HEK293T (cell line): Measurements from ENCODE around the gene NME9.

ENCODE experiments used
- CTCF ChIA-PET: fragments of 350-600 bp; formaldehyde crosslinking; extraction: SDS; loops from one replicate; lab custom pipeline; 2021; ENCODE audit warnings: antibody characterized with exemption, inconsistent platforms; lab: Yijun Ruan, JAX
- POLR2A ChIA-PET: fragments of 350-600 bp; formaldehyde crosslinking; extraction: SDS; loops from one replicate; lab custom pipeline; 2020; ENCODE audit warnings: antibody characterized with exemption, inconsistent platforms; lab: Yijun Ruan, JAX
- DNase-seq: peaks from one replicate; pipeline ENCODE4 v3.0.0; 2012; ENCODE audit warnings: mixed read lengths; ENCODE audit errors: extremely low spot score
- ARNT ChIP-seq: fragments of 450-650 bp; IDR thresholded peaks from 2 replicates; pipeline ENCODE4 v1.6.1; 2017; ENCODE audit warnings: mild to moderate bottlenecking
- BHLHE40 ChIP-seq: fragments of 450-650 bp; IDR thresholded peaks from 2 replicates; pipeline ENCODE4 v1.6.1; 2016; ENCODE audit warnings: mild to moderate bottlenecking, moderate library complexity, borderline replicate concordance
- CTBP1 ChIP-seq: fragments of 450-650 bp; IDR thresholded peaks from 2 replicates; pipeline ENCODE4 v1.6.1; 2016; ENCODE audit warnings: borderline replicate concordance
- ELF4 ChIP-seq: fragments of 450-650 bp; IDR thresholded peaks from 2 replicates; pipeline ENCODE4 v1.6.1; 2017; ENCODE audit warnings: antibody characterized with exemption
- FOXA1 ChIP-seq: fragments of 450-650 bp; IDR thresholded peaks from 2 replicates; pipeline ENCODE4 v1.6.1; 2016; ENCODE audit warnings: mild to moderate bottlenecking
- FOXK2 ChIP-seq: fragments of 450-650 bp; IDR thresholded peaks from 2 replicates; pipeline ENCODE4 v1.6.1; 2016; ENCODE audit warnings: mild to moderate bottlenecking
- FOXM1 ChIP-seq: fragments of 450-650 bp; IDR thresholded peaks from 2 replicates; pipeline ENCODE4 v1.6.1; 2017; ENCODE audit warnings: mild to moderate bottlenecking, borderline replicate concordance
- HDGF ChIP-seq: fragments of 450-650 bp; IDR thresholded peaks from 2 replicates; pipeline ENCODE4 v1.6.1; 2017; ENCODE audit warnings: antibody characterized with exemption, borderline replicate concordance
- L3MBTL2 ChIP-seq: fragments of 450-650 bp; conservative IDR thresholded peaks from 2 replicates; pipeline ENCODE4 v1.6.1; 2016; ENCODE audit warnings: mild to moderate bottlenecking
- LEF1 ChIP-seq: fragments of 450-650 bp; IDR thresholded peaks from 2 replicates; pipeline ENCODE4 v1.6.1; 2017; ENCODE audit warnings: mild to moderate bottlenecking, borderline replicate concordance
- NFRKB ChIP-seq: fragments of 450-650 bp; IDR thresholded peaks from 2 replicates; pipeline ENCODE4 v1.6.1; 2016; ENCODE audit warnings: mild to moderate bottlenecking, moderate library complexity
- PKNOX1 ChIP-seq: fragments of 450-650 bp; IDR thresholded peaks from 2 replicates; pipeline ENCODE4 v1.6.1; 2016
- SP1 ChIP-seq: fragments of 450-650 bp; IDR thresholded peaks from 2 replicates; pipeline ENCODE4 v1.6.1; 2017
- SUZ12 ChIP-seq: fragments of 450-650 bp; IDR thresholded peaks from 2 replicates; pipeline ENCODE4 v1.6.1; 2016; ENCODE audit warnings: mild to moderate bottlenecking
- TARDBP ChIP-seq: fragments of 450-650 bp; IDR thresholded peaks from 2 replicates; pipeline ENCODE4 v1.6.1; 2016
- ZNF384 ChIP-seq: fragments of 450-650 bp; IDR thresholded peaks from 2 replicates; pipeline ENCODE4 v1.6.1; 2016

The NME9 gene

DNA sequence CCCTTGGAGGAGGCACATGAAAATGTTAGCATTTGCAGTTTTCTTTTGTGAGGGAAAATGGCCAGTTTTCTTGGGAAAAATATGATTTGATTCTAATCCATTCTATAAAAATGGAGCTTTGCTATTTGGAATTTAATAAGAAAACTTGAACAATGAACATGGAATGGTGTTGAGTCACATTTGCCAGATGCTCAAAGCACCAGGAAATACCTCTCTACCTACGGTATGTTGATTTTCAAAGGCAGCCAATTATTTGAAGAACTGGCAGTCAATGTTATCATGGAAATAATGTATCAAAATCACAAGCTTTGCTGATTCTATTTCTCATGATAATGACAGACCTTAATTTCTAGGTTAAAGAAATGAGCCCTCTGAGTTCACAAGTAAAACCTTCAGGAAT is 14.9 kb downstream of the NME9 start:
- no peak for TF ChIP-seq FOXK2
- no peak for TF ChIP-seq PKNOX1
- no peak for TF ChIP-seq ARNT
- TF ChIP-seq HDGF = no peak
- no peak for TF ChIP-seq CTBP1
- TF ChIP-seq FOXM1 = no peak
- no peak for TF ChIP-seq NFRKB
- no peak for TF ChIP-seq SUZ12
- no peak for TF ChIP-seq ELF4
- no peak for TF ChIP-seq SP1
- TF ChIP-seq FOXA1 = no peak
- no peak for TF ChIP-seq BHLHE40
- TF ChIP-seq LEF1 = no peak
- no peak for TF ChIP-seq L3MBTL2
- no peak for DNase-seq
- ChIA-PET POLR2A (interaction anchor here (0.8 kb wide), 1 partner anchor 101 kb away, joined by 3 read pairs; no protein-coding TSS in a partner anchor), CTCF (no interaction called here)

DNA sequence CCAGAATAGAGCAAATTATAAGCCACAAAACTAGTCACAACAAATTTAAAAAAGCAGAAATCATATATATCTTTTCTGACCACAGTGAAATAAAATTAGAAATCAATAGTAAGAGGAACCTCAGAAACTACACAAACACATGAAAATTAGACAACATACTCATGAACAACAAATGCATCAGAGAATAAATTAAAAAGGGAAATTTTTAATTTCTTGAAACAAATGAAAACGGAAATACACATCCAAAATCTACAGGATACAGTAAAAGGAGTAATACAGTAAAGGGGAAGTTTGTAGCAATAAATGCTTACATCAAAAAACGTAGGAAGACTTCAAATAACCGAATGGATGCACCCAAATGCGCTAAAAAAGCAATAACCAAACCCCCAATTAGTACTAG is 19.2 kb downstream of the NME9 start:
- ChIA-PET POLR2A (no interaction called here), CTCF (no interaction called here)
- TF ChIP-seq BHLHE40 = no peak
- TF ChIP-seq ARNT = no peak
- no peak for TF ChIP-seq FOXM1
- TF ChIP-seq FOXK2 = no peak
- TF ChIP-seq NFRKB = no peak
- no peak for TF ChIP-seq SUZ12

DNA sequence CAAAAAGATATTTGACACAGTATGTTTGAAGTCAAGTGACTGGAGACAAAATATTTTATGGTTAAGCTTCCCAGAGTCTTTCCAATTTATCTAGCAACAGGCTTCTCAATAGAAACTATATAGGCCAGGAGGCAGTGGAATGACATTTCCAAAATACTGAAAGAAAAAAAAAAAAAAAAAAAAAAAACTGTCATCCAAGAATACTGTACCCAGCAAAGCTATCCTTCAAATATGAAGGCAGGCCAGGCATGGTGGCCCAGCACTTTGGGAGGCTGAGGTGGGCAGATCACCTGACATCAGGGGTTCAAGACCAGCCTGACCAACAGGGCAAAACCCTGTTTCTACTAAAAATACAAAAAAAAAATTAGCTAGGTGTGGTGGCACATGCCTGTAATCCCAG is 20.9 kb downstream of the NME9 start:
- ChIA-PET POLR2A (no interaction called here), CTCF (no interaction called here)
- no peak for DNase-seq
- TF ChIP-seq FOXK2 (no peak), ZNF384 (peak; percentile 55; the same call in 1 of the 2 replicates)

More for the DNA sequence above, 19.2 kb downstream of the NME9 start:
- DNase-seq = no peak

DNA sequence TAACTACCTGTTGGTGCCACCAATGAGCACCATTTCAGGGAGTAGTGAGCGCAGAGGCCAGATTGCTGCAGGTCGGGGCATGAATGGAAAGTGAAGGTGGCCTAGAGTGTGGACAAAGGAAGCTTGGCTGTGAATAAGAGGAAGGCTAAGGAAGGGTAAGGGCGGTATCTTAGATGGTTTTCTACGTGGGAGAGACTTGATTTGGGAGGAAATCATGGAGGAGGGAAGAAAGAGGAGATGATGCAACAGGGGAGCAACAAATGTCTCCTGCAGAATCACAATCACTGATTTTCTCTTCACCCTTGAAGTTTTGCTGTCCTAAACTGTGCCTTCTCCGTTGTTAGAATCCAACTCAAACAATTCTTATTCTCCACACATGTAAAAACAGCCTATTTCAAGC is 21.8 kb downstream of the NME9 start:
- POLR2A ChIA-PET = no interaction called here
- no peak for DNase-seq
- CTCF ChIA-PET = no interaction called here
- TF ChIP-seq SUZ12 (no peak), FOXA1 (no peak), ARNT (no peak), FOXK2 (no peak), FOXM1 (no peak), ZNF384 (no peak), L3MBTL2 (no peak), HDGF (no peak), LEF1 (no peak), ELF4 (no peak), NFRKB (no peak), BHLHE40 (no peak), TARDBP (no peak), PKNOX1 (no peak), SP1 (no peak)

- CTCF ChIA-PET = no interaction called here
- DNase-seq = no peak
- POLR2A ChIA-PET = no interaction called here
- TF ChIP-seq LEF1 (no peak), FOXK2 (no peak), HDGF (no peak), BHLHE40 (no peak), SUZ12 (no peak), L3MBTL2 (no peak), CTBP1 (no peak), FOXA1 (no peak), PKNOX1 (no peak), ZNF384 (no peak), SP1 (no peak), TARDBP (no peak), ELF4 (no peak), FOXM1 (no peak), ARNT (no peak), NFRKB (no peak)
Measured at GRCh38 chr3:138303474-138303873, 26.2 kb downstream of the NME9 start.

DNA sequence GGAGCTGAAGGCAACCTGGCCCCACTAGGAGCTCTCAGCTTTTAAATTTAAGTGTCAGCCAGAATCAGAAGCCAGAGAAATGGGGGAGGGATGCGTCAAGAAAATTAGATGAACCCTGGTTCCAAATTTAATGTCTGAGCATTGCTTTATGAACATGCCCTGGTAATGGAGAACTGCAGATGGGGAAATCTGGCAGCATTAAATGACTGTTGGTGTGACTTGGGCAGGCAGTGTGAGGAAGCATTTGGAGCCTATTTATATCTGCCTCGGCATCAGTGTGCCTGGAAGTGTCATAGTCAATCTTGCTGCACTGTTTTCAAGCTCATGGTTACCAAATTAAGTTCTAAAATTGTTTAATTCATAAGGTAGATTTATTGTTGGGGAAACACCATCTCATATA is 29.0 kb downstream of the NME9 start:
- ChIA-PET CTCF (no interaction called here), POLR2A (no interaction called here)

More for the DNA sequence above, 29.0 kb downstream of the NME9 start:
- TF ChIP-seq FOXM1 (no peak), NFRKB (no peak), SUZ12 (no peak), L3MBTL2 (no peak), TARDBP (no peak), HDGF (no peak), PKNOX1 (no peak), SP1 (no peak), FOXK2 (no peak), ARNT (no peak), ELF4 (no peak), CTBP1 (no peak), ZNF384 (no peak), FOXA1 (no peak), LEF1 (no peak)
- DNase-seq = no peak
